HG03095 (cell line): ENCODE results near the gene MEN1.
A peak's percentile ranks its signal among the peaks of the same experiment; 100 is the strongest.
"Not testable (repeated sequence)": the region's sequence is repeated elsewhere in the genome, so short reads cannot be mapped to it uniquely, and the experiment has no call there.

ENCODE experiments used
- ATAC-seq: cut with Tn5 transposase; IDR thresholded peaks from one replicate; pipeline ENCODE4 v1.9.1; 2021; ENCODE audit warnings: moderate library complexity; ENCODE audit not compliant: unreplicated experiment

MEN1 gene

GRCh38 chr11:64834031-64834722, 23.8 kb upstream of the MEN1 start:
- ATAC-seq: no peak

- ATAC-seq: no peak
These were observed 23.2 kb upstream of the MEN1 start for GRCh38 chr11:64833509-64833908.

DNA sequence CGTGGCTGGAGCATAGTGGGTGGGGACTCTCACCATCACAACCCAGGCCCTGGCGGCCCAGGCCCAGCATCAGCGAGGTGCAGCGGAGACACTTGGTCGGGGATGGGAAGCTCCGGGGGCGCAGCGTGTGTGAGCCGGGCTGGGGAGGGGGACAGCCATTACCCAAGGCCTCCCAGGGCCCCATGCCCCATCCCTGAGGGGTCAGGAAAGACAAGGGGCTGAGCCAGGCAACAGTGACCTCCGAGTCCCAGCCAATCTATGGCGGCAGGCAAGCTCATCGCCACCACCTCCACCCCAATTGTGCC, 22.8 kb upstream of the MEN1 start:
- ATAC-seq: no peak

- no peak for ATAC-seq
These were observed 22.3 kb upstream of the MEN1 start for GRCh38 chr11:64832467-64833197.

- no peak for ATAC-seq
These were observed 21.1 kb upstream of the MEN1 start for GRCh38 chr11:64831411-64831891.

DNA sequence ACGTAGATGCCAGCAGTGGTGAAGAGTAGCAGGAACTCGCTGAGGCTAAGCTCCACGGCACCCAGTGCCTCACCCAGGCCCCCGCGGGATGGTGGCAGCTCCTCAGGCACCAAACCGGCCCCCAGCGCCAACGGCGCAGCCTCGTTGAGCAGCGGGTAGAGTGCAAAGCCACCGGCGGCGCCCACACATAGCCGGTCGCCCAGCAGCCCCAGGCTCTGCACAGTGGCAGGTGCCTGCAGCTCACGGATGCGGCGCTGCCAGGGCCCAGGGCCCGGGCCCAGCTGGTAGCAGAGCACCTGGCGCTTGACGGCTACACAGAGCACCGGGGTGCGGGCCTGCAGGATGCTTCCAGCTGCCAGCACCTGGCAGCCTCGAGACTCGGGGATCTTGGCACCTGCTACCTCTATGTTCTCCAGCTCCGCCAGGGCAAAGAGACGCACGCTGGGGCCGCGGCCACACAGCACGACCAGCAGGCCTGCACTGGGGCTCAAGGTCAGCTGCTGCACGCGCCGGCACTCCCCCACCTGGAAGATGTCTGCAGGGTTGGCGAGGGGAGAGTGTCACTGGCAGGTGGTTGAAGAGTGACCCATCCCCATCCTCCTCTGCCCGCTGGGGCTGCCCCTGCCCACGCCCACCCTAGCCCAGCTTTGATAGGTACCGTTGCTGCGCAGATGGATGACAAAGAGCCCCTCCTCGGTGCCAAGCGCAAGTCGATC, 19.3 kb upstream of the MEN1 start:
- ATAC-seq: no peak

GRCh38 chr11:64827451-64827839, 17.1 kb upstream of the MEN1 start:
- no peak for ATAC-seq

- no peak for ATAC-seq
These were observed 16.5 kb upstream of the MEN1 start for GRCh38 chr11:64826578-64827450.

DNA sequence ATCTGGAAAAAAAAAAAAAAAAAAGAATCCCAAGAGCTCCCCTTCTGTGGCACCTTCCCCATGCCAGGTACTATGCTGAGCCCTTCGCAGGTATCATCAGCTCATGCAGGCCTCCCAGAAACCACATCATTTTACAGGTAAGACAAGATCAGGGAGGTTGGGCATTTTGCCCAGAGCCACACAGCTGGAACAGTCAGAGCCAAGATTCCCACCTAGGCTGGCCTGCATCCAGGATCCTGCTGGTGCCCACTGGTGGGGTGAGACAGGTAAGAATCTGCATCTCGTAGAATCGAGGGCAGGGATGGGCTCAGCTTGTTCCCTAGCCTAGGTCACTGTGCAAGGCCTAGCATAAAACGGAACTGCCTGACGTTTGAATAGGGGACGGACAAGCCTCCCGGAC, 15.7 kb upstream of the MEN1 start:
- no peak for ATAC-seq

GRCh38 chr11:64823568-64824119, 13.3 kb upstream of the MEN1 start:
- ATAC-seq: no peak

GRCh38 chr11:64817476-64817875, 7.1 kb upstream of the MEN1 start:
- no peak for ATAC-seq

DNA sequence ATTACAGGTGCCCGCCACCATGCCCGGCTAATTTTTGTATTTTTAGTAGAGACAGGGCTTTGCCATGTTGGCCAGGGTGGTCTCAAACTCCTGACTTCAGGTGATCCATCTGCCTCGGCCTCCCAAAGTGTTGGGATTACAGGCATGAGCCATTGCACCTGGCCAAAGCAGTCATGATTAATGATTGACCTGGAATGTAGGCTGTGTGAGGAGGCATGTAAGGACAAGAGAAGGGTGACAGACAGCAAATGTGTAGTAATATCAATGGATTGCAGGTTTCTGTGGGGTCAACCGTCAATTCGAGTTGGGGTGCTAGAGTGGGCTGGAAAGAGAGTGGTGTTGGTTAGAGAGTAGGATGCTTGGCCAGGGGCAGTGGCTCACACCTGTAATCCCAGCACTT, 5.1 kb upstream of the MEN1 start:
- not testable (repeated sequence) for ATAC-seq

GRCh38 chr11:64814712-64815187, 4.4 kb upstream of the MEN1 start:
- peak; percentile 53 for ATAC-seq

DNA sequence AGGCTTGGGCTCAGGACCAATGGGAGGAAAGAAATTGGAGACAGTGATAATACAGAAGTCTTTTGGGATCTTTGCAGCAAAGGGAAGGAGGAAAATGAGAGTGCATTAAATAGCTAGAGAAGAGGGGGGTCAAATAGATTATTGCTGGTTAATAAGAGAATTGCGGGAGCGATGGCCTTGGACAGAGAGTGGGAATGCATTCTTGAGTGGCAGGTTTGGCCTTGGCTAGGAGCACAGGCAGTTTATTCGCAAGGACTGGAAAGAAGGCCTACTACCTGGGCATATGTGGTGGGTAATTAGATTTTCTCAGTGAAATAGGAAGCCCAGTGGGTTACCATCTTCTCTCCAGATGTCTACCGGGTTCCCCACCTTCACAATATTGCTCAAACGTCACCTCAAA, 3.5 kb upstream of the MEN1 start:
- ATAC-seq: no peak

DNA sequence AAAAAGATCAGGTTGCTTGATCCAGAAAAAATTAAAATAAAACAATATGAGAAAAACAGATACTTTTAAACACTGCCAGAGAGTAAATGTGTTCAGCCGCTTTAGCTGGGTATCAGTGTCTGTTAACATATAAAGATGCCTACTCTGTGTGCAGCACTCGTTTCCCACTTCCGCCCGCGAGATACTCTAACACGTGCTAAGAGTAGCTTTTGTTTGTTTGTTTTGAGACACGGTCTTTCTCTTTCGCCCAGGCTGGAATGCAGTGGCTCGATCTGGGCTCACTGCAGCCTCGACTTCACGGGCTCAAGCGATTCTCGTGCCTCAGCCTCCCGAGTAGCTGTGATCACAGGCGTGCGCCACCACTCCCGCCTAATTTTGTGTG, 531 bp upstream of the MEN1 start:
- ATAC-seq: no peak

DNA sequence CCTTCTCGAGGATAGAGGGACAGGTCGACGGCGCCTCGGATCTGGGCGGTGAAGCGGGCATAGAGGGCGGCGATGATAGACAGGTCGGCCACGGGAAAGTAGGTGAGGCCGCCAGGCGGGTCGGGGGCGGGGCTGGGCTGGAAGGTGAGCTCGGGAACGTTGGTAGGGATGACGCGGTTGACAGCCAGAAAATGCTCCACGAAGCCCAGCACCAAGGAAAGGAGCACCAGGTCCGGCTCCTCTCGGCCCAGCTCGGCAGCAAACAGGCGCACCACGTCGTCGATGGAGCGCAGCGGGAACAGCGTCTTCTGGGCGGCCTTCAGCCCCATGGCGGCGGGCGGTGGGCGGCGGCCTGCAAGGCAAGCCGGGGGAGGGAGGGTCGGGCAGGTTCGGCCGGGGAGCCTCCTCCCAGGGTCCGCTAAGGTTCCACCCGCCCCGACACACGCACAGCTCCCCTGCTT, 540 bp downstream of the MEN1 start:
- no peak for ATAC-seq

DNA sequence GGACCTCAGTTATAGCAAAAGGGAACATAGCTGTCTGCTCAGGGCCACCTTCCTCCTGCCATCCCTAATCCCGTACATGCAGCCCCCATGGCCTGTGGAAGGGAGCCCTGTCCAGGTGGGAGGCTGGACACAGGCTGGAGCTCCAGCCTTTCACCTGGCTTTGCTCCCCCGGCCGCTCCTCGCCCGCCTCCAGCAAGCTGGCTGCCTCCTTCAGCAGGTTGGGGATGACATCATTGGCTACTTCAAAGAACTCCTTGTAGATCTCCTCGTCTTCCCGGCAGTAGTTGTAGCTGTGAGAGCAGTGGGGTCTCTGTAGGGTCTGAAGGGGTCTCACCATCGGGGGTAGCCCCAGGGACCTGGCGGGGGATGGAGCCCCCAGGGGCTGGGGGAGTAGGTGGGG, 4.9 kb downstream of the MEN1 start:
- ATAC-seq: no peak

DNA sequence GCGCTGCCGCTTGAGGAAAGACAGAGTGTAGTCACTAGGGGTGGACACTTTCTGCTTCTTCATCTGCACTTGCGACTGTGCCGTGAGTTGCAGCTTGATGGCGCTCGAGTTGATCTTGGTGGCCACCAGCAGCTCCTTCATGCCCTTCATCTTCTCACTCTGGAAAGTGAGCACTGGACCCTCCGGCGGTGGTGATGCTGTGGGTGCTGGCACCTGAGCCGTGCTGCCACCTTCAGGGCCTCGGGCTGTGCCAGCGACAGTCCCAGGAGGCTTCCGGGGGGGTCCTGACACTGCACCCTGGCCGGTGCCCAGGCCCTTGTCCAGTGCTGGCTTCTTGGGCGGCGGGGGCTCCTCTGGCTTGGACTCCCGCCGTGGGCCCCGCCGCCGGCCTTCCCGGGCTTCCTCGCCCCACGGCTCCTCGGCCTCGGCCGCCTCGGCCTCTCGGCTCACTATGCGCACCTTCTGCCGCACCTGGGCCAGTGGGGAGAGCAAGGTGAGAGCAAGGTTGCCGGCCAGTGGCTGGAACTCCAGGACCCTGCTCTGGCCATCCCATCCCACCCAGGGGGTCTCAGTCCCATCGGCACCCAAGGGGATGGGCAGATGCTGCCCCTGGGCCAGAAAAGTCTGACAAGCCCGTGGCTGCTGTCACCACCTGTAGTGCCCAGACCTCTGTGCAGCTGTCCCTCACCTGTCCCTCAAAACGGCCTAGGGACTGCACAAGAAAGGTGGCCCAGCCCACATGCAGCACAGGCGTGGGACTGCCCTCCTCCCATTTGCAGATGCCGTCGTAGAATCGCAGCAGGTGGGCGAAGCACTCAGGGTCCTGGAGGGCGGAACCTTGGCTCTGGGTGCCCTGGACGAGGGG, 5.8 kb downstream of the MEN1 start:
- ATAC-seq: no peak

- no peak for ATAC-seq
These were observed 6.5 kb downstream of the MEN1 start for GRCh38 chr11:64803846-64804345.
